Mucosa of descending colon (tissue), 3 donors: ENCODE results near the gene SBF2. TPM values are rescaled to one million over a fixed set of nuclear protein-coding genes. Genes with fewer than 3 reads are reported as not detected.
A peak's percentile ranks its signal among the peaks of the same experiment; 100 is the strongest.

Experiments used
- ATAC-seq: fragments of 200-7000 bp; cut with Tn5 transposase; one replicate; pipeline ENCODE4 v1.9.1; 2020; ENCODE audit warnings: mild to moderate bottlenecking, moderate library complexity
- DNase-seq, 3 donors: peaks; one replicate each; pipeline ENCODE4 v3.0.0-alpha.2; 2020
- H3K36me3 ChIP-seq: fragments of 200-600 bp; one replicate; pipeline ENCODE4 v1.8.0; 2021; ENCODE audit warnings: low read depth, mild to moderate bottlenecking
- H3K4me1 ChIP-seq: fragments of 200-600 bp; one replicate; pipeline ENCODE4 v1.8.0; 2021; ENCODE audit warnings: low read depth, mild to moderate bottlenecking
- H3K4me3 ChIP-seq: fragments of 200-600 bp; one replicate; pipeline ENCODE4 v1.8.0; 2021; ENCODE audit warnings: mild to moderate bottlenecking
- H3K9me3 ChIP-seq: fragments of 200-600 bp; one replicate; pipeline ENCODE4 v1.8.0; 2021; ENCODE audit warnings: mild to moderate bottlenecking
- intact Hi-C, 2 donors: fragments of 100-400 bp; cut with DNase I in 1 of 2; cut with micrococcal nuclease in 1 of 2; formaldehyde crosslinking; loops; one replicate each; pipeline versions ENCODE4 v1.11.0 to v1.11.1; 2022; cut with DNase I, micrococcal nuclease
- total RNA-seq, 3 donors: library from RNA; stranded (reverse); fragmentation: NEBNext Ultra II Directional in 2 of 3; extraction: Animal tissue kit (Norgen Biotek cat#: 25700) in 2 of 3; gene quantifications; one replicate each; pipeline versions ENCODE4 v1.2.1 to v1.2.4, GENCODE V29; 2021 to 2023
- TF ChIP-seq, protein P1 (sequence below): fragments of 200-600 bp; IDR thresholded peaks from one replicate; pipeline ENCODE4 v1.8.0; 2022; ENCODE audit warnings: antibody characterized with exemption, mild to moderate bottlenecking
- donor health status: DM: no; HTN: no; CAD: no; lungs with moderate emphysema.
- donor health status: DM: no; HTN: no; CAD: no.
- donor health status: DM: no; HTN: yes; CAD: no.

SBF2 gene
- total RNA-seq, 3 donors from 2014 or later, result 35.2 to 60.3 (median 48.2) TPM

DNA sequence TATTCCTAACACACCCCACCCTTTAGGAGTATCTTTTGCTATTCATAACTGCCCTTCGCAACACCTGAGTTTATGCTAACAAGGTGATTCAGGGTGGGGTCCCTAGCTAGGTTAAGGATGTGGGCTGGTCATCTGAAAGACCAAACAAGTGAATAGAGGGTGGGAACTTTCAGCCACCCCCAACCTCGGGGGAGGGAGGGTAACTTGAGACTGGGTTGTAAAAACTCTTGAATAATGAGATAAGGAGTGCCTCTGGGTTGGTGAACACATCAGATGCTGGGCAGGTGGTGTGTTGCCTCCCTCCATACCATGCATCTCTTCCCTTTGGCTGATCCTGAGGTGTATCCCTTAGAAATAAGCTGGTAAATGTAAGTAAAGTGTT is 518.6 kb downstream of the SBF2 start:
- H3K9me3 ChIP-seq, result no peaks in the 10 kb centered on the region
- no peak overlapping the region for H3K4me3 ChIP-seq
- TF ChIP-seq, protein P1, sequence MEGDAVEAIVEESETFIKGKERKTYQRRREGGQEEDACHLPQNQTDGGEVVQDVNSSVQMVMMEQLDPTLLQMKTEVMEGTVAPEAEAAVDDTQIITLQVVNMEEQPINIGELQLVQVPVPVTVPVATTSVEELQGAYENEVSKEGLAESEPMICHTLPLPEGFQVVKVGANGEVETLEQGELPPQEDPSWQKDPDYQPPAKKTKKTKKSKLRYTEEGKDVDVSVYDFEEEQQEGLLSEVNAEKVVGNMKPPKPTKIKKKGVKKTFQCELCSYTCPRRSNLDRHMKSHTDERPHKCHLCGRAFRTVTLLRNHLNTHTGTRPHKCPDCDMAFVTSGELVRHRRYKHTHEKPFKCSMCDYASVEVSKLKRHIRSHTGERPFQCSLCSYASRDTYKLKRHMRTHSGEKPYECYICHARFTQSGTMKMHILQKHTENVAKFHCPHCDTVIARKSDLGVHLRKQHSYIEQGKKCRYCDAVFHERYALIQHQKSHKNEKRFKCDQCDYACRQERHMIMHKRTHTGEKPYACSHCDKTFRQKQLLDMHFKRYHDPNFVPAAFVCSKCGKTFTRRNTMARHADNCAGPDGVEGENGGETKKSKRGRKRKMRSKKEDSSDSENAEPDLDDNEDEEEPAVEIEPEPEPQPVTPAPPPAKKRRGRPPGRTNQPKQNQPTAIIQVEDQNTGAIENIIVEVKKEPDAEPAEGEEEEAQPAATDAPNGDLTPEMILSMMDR, result no peak
- no peaks in the 10 kb centered on the region for H3K4me1 ChIP-seq
- intact Hi-C loops, result no loop called here
- ATAC-seq (peak; percentile 65), DNase-seq (peak in 1 of 3 donors; percentile 39)
- H3K36me3 ChIP-seq, result no peaks in the 10 kb centered on the region

DNA sequence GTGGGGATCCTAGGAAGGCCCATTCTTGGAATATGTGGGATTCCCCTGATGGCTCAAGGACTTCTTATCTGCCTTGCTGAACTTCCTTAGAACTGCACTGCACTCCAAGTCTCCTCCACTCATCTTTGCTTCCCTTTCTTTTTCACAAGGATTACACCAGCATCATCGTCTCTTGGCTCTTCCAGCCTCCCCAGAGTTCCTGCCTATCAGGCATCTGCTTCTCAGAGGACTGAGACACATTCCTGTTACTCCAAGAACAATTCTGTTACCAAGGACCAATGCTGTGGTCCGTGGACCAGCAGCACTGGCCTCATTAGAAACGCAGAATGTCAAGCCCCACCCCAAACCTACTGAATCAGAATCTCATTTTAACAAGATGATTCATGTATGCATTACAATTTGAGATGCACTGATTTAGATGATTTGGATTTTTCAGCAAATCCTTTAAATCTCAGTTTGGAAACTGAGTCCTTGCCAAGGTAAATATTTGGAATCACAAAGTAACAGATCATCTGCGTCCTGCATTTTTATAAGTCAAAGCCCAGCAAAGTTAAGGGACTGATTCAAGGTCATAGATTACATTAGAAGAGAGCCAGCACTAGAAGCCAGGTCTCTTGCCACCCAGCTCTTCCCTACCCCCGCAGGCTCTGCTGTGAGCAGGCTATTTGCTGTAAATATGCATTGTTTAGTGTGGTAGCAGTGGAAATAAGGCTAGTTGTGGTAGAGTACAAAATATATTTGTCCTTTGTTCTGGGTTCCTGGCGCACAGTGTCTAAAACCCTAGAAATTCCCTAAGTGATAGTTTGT is 519.2 kb downstream of the SBF2 start:
- Histone ChIP-seq H3K4me1 (no peaks in the 10 kb centered on the region), H3K36me3 (no peaks in the 10 kb centered on the region), H3K9me3 (no peaks in the 10 kb centered on the region), H3K4me3 (no peak overlapping the region)
- intact Hi-C loops, result no loop called here
- TF ChIP-seq, protein P1, result no peak
- no peak for DNase-seq
- peak; percentile 34 for ATAC-seq

DNA sequence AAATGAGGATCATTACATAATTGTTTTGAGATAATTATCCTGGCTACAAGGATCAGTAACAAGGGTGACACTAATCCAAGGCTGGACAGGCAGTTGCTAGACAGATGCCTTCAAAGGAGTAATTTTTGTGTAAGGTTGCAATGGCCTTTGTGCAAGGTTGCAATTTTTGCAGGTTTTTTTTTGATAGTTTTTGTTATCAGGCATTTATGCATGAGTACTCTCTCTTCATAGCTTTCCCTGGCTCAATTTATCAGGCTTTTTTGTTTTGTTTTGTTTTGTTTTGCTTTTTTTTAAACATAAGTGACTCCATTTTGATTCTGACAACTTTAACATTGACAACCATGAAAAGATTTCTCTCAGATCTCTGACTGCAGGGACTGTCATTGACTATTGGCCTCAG is 519.9 kb downstream of the SBF2 start:
- intact Hi-C loops, result no loop called here
- ATAC-seq, result no peak
- TF ChIP-seq, protein P1, result no peak

DNA sequence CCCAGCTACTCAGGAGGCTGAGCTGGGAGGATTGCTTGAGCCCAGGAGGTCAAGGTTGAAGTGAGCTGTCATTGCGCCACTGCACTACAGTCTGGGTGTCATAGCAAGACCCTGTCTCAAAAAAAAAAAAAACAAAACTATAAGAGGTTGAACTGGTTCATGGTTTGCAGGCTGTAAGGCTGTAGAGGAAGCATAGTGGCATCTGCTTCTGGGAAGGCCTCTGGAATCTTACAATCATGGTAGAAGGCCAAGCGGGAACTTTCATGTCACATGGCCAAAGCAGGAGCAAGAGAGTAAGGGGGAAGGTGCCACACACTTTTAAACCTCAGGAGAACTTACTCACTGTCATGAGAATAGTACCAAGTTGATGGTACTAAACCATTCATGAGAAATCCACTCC is 520.5 kb downstream of the SBF2 start:
- ATAC-seq (no peak), DNase-seq (no peak)
- Histone ChIP-seq H3K36me3 (no peaks in the 10 kb centered on the region), H3K4me3 (no peak overlapping the region), H3K4me1 (no peaks in the 10 kb centered on the region), H3K9me3 (no peaks in the 10 kb centered on the region)
- intact Hi-C loops, result no loop called here
- TF ChIP-seq, protein P1, result no peak

More for the DNA sequence above, 519.9 kb downstream of the SBF2 start:
- H3K36me3 ChIP-seq, result no peaks in the 10 kb centered on the region
- H3K4me3 ChIP-seq, result no peak overlapping the region
- no peaks in the 10 kb centered on the region for H3K9me3 ChIP-seq
- H3K4me1 ChIP-seq, result no peaks in the 10 kb centered on the region
- DNase-seq, result no peak

DNA sequence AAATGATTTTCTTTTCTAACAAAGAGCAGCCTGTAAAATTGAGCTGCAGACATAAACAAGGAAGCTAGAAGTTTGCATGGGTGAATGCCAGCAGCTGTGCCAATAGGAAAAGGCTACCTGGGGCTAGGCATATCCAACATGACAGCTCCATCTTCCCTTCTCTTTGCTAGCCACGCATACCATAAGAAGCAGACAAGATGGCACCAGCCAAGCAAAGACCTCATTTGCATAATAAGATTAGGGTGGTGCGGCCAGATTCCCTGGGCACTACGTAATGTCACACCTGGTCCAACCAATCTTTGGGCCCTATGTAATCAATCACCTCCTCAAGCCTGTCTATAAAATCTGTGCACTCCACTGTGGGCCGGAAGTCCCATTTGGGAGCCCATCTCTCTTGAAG is 521.8 kb downstream of the SBF2 start:
- Histone ChIP-seq H3K9me3 (no peaks in the 10 kb centered on the region), H3K4me3 (no peak overlapping the region), H3K36me3 (no peaks in the 10 kb centered on the region), H3K4me1 (no peaks in the 10 kb centered on the region)
- intact Hi-C loops, result no loop called here
- DNase-seq (no peak), ATAC-seq (no peak)
- TF ChIP-seq, protein P1, result no peak
